A673 (cell line): ENCODE measurements around the gene COL11A2.

ENCODE experiments used
- CTCF ChIP-seq: fragments of 300-800, 200-600 bp; sonication (generic); conservative IDR thresholded peaks from 2 replicates; pipeline ENCODE4 v1.5.1; 2017; ENCODE audit warnings: low read depth, mild to moderate bottlenecking, antibody characterized with exemption, low read length, moderate library complexity, mixed read lengths
- EZH2 ChIP-seq: fragments of 200-600 bp; sonication (generic); IDR thresholded peaks from 2 replicates; pipeline ENCODE4 v1.6.1; 2017; ENCODE audit warnings: borderline replicate concordance, low read depth, mild to moderate bottlenecking, mixed read lengths, antibody characterized with exemption, low read length; ENCODE audit not compliant: poor library complexity, severe bottlenecking

- TF ChIP-seq CTCF: no peak
- no peak for TF ChIP-seq EZH2
These were observed 75.8 kb downstream of the COL11A2 start for GRCh38 chr6:33116417-33116816.
